AG04450 (cell line): ENCODE data around the gene DDX10. TPM values are rescaled to one million over a fixed set of nuclear protein-coding genes. Genes with fewer than 3 reads are reported as not detected.

Experiments
- CTCF ChIA-PET: fragments of 300-600, 350-600 bp; formaldehyde crosslinking; extraction: SDS; loops from one replicate; lab custom pipeline; 2022; ENCODE audit warnings: antibody characterized with exemption, inconsistent platforms; lab: Charles Lee
- POLR2A ChIA-PET: fragments of 350-600 bp; formaldehyde crosslinking; extraction: SDS; loops from one replicate; lab custom pipeline; 2021; ENCODE audit warnings: antibody characterized with exemption, inconsistent platforms; lab: Yijun Ruan, JAX
- DNase-seq: peaks from one replicate; pipeline ENCODE4 v3.0.0-alpha.2; 2011; ENCODE audit warnings: low read depth, low spot score
- H3K27ac ChIP-seq: one replicate; pipeline ENCODE4 v1.5.1; 2012; ENCODE audit warnings: low read depth, low read length, control low read depth
- H3K27me3 ChIP-seq: one replicate; pipeline ENCODE4 v1.6.0; 2012; ENCODE audit warnings: low read length; ENCODE audit not compliant: control insufficient read depth, insufficient read depth
- H3K4me3 ChIP-seq: 2 replicates; pipeline ENCODE4 v1.5.1; 2011; ENCODE audit warnings: mild to moderate bottlenecking, low read depth, low read length, control low read depth
- H3K9me3 ChIP-seq: 2 replicates; pipeline ENCODE4 v1.5.1; 2012; ENCODE audit warnings: low read length; ENCODE audit not compliant: control insufficient read depth, insufficient read depth
- CTCF ChIP-seq: IDR thresholded peaks from 2 replicates; pipeline ENCODE4 v1.5.1; 2011; ENCODE audit warnings: low read depth, low read length, control low read depth, inconsistent platforms
- polyA plus RNA-seq: library from polyadenylated mRNA; depleted of rRNA; stranded (reverse); fragments of >200 nt; gene quantifications from 2 replicates; pipeline ENCODE4 v1.2.3, GENCODE V29; 2011

Gene DDX10
- polyA plus RNA-seq, 1 experiment = 27.1 TPM

- Histone ChIP-seq H3K4me3 (no peak overlapping the region), H3K27me3 (no peaks in the 10 kb centered on the region), H3K27ac (no peak overlapping the region), H3K9me3 (no peaks in the 10 kb centered on the region)
- ChIA-PET CTCF (no interaction called here), POLR2A (no interaction called here)
- TF ChIP-seq CTCF = no peak
- DNase-seq = no peak
Observed at GRCh38 chr11:108793138-108793537, 128.3 kb downstream of the DDX10 start.

- Histone ChIP-seq H3K27me3 (no peaks in the 10 kb centered on the region), H3K4me3 (no peak overlapping the region), H3K9me3 (no peaks in the 10 kb centered on the region), H3K27ac (no peak overlapping the region)
- ChIA-PET CTCF (no interaction called here), POLR2A (no interaction called here)
- TF ChIP-seq CTCF = no peak
- DNase-seq = no peak
Observed at GRCh38 chr11:108793611-108794010, 128.7 kb downstream of the DDX10 start.

- TF ChIP-seq CTCF = no peak
- ChIA-PET CTCF (no interaction called here), POLR2A (no interaction called here)
- H3K4me3 ChIP-seq = no peak overlapping the region
- H3K27me3 ChIP-seq = no peaks in the 10 kb centered on the region
- DNase-seq = no peak
- H3K27ac ChIP-seq = no peak overlapping the region
- no peaks in the 10 kb centered on the region for H3K9me3 ChIP-seq
Observed at GRCh38 chr11:108796551-108796950, 131.7 kb downstream of the DDX10 start.

- POLR2A ChIA-PET = no interaction called here
Observed at GRCh38 chr11:108797578-108798100, 132.8 kb downstream of the DDX10 start.

GRCh38 chr11:108802492-108802891 is 137.6 kb downstream of the DDX10 start:
- Histone ChIP-seq H3K27ac (no peak overlapping the region), H3K27me3 (no peaks in the 10 kb centered on the region), H3K4me3 (no peak overlapping the region), H3K9me3 (no peaks in the 10 kb centered on the region)
- CTCF ChIA-PET = no interaction called here
- POLR2A ChIA-PET = no interaction called here
- no peak for DNase-seq
- TF ChIP-seq CTCF = no peak

More at GRCh38 chr11:108797578-108798100, 132.8 kb downstream of the DDX10 start:
- CTCF ChIA-PET = no interaction called here
- H3K9me3 ChIP-seq = no peaks in the 10 kb centered on the region
- no peaks in the 10 kb centered on the region for H3K27me3 ChIP-seq
- H3K4me3 ChIP-seq = no peak overlapping the region
- TF ChIP-seq CTCF = no peak
- H3K27ac ChIP-seq = no peak overlapping the region
- DNase-seq = no peak
